Astrocyte of the hippocampus (primary cell): ENCODE measurements around the gene GFOD1.
"Not testable (repeated sequence)": the region's sequence is repeated elsewhere in the genome, so short reads cannot be mapped to it uniquely, and the experiment has no call there.

ENCODE experiments used
- DNase-seq: peaks from one replicate; pipeline ENCODE4 v3.0.0; 2011; ENCODE audit warnings: low read depth, low spot score

Gene GFOD1

DNA sequence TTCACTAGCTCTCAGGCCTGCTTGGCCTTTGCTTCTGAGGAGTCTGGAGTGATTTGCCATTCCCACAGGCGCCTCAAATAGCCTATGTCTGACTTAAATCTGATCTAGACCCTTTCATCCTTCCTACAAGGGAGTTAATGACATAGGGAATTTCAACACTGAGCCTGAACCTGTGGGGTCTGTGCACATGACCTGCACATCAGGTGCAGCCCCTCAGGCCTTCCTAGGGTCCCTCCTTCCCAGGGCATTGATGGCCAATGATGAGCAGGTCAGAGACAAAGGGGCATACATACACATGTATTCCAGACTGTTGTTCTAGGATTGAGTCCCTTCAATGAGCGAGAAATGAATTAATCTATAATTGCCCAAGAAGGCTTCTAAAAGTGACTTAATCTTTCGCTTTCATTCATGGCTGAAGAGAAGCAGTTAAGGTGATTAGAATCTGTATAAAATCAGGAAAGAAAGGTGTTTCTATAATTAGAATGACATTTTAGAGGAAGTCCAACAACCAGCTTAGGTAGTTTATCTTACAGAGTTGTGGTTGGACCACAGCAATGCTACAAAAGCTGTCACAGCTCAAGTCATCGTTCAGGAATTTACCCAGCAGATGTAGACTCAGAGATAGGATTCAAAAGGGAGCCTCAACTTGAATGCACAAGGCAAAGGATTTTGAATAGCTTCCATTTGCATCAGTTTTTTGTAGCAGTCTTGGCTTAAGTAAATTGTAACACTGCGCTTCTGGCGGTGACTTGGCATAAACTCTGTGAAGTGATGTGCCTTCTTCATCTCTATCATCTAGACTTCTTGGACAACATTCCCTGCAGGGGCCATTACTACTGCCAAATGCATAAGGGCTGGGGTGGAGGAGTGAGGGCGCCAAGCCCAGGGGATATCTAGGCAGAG is 132.1 kb downstream of the GFOD1 start:
- DNase-seq, result peak; percentile 97

DNA sequence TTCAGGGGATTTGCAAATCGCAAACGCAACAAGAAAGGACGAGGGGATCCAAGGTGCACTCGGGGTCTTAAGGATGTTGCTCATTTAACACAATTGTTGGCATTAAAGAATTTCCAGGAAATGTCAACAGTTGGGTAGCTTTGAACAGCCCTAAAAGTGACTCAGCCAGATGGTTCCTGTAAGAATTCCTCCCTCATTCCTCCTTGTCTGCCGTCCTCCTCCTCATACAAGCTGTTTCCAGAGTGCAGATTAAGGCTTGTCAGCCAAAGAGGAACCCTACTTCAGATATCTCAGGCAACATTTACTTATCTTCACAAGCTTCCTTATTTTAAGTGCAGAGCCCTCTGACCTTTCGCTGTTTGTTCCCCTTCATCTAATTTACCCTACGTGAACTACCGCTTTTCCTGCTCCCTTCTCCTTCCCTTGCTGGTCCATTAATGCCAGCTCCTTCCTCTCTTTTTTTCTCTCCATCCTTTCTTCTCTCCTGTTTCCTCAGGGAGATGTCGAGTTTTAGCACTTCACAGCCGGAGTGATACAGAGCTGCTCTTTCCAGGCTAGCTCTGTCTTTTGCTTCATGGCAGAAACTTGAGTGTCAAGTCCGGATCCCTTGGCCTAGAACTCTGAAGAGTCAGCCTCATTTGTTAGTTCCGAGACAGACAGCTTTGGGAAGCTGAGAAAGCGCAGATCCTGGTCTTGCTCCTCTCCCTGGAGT is 132.9 kb downstream of the GFOD1 start:
- peak; percentile 72 for DNase-seq

DNA sequence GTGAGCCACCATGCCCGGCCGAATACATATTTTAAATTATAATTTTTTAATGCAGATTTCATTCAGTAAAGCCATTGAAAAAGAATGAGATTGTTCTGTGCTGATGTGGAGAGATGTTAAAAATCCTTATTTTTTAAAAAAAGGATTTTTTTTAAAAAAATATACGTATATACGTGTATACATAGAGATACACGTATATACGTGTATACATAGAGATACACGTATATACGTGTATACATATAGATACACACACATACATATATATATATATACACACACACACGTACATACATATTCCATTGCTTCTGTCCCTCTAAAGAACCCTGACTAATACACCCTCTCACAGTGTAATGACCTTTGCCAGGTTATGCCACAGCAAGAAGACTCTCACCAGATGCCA is 135.2 kb downstream of the GFOD1 start:
- DNase-seq, result no peak

DNA sequence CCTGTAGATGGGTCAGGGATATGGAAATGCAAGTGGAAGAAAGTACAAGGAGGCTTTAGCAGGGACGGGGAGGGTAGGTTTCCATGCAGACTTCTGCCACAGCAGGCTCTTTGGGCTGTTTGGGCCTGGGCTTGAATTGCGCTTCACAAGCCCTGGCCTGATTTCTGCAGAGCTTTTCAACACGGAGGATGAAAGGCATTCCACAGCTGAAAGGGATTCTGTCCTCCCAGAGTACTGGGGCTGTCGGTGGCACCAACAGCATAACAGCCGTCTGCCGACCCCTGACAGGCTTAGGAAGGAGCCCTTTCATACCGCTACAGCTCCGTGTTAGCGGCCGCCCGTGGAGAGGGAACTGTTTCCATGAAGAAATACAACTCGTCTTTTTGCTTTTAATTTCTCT is 136.1 kb downstream of the GFOD1 start:
- peak; percentile 61 for DNase-seq

DNA sequence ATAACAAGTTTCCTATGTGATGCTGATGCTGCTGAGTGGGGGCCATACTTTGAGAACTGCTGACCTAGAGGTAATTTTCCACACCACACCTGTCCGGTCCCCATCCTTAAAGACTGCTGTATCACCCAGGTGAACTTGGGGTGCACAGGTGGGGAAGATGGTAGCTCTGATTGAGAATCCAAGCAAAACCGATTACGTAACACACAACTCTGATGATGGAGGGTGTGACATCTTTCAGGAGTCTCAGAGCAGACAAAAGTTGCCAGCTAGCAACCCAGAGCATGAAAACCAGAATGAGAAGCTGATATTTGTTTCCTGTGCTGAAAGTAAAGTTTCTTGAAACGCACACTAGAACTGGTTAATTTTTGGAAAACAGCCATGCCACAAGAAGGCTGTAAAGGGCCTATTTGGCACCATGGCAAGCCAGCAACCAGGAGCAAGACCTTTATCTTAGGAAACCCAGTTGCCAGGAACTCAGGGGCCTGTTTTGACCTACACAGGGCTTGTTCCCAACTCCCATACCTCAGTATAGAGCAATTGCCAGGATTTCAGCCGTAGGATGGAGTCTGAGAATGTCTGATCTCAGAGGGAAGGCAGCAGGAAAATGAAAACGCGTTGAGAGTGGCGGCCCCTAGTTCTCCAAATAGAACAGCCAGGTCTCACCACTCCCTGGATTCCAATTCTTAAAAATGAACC is 137.4 kb downstream of the GFOD1 start:
- DNase-seq, result peak; percentile 80

DNA sequence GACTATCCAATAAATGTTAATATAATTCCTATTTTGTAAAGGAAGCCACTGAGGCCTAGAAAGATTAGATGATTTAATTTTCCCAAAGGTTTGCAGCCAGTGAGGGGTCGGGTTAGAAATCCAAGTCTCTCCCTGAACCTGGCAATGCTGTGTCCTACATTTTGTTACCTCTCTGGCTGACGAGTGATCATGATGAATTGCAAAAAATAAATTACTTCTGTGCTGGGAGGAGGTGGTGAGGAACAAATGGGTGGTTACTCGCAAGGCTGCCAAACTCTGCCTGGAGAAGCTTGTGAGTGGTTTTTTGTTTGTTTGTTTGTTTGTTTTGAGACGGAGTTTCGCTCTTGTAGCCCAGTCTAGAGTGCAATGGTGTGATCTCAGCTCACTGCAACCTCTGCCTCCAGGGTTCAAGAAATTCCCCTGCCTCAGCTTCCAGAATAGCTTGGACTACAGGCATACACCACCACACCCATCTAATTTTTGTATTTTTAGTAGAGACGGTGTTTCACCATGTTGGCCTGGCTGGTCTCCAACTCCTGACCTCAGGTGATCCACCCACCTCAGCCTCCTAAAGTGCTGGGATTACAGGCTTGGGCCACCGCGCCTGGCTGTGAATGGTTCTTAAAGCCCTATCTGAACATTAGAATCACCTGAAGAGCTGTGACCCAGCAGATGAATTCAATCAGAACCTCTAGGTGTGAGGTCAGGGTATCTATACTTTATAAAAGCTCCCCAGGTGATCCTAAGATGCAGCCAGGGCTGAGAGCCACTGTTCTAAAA is 138.9 kb downstream of the GFOD1 start:
- DNase-seq, result no peak

DNA sequence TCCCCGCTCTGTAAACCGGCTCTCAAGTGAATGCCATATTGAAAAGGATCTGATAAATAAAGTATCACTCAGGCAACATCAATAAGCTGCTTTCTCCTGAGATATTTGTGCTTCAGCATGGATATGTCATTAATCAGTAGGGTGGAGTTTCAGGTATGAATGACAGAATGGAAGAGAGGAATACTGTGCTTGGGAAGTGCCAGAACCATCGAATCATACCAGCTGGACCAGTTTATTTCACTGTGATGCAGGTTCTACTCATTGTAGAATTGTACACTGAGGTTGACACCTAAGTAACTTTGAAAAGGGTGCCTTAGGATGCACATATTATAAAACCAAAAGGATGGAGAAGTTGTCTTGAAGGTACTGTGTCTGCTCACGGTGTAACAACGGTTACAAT is 141.2 kb downstream of the GFOD1 start:
- DNase-seq, result no peak

DNA sequence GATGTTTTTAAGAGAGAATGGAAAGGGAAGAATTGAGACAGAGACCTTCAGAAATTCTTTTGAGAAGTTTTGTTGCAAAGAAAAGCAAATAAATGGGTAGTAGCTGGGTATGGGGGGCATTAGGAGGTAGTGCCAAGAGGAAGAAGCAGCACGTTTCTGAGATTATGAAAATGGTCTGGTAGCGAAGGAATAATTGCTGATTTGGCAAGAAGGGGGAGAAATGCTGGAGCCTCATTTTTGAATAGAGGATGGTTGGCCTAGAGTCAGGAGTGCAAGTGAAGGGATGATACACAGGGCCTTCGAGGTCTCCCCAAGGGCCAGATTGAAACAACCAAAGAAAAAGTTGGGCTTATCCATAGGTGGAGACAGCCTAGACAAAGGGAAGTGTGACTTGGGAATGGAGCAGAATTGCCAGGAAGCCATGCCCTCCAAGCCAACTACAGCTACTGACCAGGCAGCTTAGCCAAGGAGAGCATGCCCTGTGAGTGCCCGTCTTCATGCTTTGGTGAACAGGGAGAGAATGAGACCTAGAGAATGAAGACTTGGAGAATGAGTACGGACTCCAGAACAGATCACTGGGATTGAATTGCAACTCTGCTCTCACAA is 144.9 kb downstream of the GFOD1 start:
- no peak for DNase-seq

DNA sequence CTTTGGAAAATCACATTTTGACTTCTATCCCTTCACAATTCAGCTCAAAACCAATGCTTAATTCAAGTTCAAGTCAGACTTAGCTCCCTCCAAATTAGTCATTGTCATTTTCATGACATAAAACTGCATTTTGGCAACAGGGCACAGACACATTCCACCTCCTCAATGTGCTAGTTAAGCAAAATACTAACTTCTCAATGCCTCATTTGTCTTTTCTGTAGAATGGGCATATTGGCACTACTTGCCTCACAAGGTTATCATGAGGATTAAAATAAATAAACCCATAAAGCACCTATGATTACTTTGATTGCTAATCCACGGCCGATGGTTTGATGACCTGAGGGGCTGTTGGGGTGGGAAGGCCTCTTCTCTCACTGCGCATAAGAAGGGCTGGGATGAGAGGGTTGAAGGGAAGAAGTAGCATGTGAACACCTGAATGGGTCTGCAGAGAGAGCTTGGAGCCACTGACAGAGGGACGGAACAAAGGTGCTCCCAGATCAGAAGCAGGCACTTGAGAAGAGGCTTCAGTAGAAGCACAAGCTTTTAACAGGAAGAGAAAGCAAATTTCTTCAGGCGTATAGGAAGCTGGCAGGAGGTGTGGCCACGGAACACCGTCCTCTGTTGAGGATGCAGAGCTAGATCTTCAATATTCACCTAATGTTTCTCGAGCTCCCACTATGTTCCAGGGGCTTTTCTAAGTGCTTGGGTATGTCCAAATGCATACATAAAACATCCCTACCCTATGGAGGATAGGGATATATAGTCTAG is 147.4 kb downstream of the GFOD1 start:
- DNase-seq, result no peak

DNA sequence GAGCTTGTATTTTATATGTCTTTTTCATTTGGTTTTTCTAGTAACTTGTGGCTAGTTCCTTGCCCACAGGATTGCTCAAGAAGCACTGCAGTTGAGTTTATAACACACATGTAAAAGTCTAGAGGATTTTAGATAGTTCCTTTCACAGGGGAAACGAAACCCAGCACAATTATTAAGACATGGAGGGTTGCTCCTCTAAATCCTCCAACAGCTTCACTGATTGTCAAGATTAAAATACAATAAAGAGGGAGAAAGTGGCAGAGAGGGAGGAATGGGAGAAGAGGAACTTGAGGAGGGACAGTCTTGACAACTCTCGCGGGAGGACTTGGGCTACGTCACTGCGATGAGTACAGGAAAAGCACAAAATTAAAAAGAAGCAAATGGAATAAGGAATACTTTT is 149.4 kb downstream of the GFOD1 start:
- DNase-seq, result no peak

DNA sequence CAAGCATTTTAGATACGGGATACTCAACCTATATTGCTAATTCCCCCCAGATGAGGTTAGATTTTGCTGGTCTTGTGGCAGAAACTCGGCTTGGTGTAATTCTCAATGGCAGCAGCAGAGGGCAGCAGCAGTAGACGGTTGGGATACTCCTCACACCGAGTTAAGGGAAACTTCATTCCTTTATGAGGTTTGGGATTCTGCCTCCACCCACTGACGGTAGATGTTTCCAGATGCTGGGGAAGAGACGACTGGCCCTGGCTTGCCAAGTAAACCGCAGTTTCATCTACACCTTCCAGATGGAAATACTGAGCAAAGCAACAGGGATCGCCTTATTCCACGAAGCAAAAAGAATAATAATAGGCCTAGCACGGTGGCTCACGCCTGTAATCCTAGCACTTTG is 150.8 kb downstream of the GFOD1 start:
- DNase-seq, result peak; percentile 91

DNA sequence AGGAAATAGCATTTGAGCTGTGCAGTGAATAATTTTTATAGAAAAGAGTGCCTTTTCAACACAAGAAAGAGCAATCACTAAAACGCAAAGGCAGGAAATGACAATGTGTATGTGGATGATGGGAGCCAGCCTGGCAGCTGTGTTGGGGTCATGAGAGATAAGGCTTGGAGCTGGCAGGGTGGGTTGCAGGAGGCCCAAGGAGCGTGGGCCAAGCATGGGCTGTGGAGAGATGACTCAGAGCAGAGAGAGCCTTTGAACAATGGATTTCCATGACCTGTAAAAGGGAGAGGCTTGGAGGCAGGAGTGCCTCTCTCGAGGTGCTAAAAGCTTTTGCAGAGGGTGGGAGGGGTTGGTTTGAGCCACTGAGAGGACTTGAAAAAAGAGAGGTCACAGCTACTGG is 152.4 kb downstream of the GFOD1 start:
- peak; percentile 45 for DNase-seq

DNA sequence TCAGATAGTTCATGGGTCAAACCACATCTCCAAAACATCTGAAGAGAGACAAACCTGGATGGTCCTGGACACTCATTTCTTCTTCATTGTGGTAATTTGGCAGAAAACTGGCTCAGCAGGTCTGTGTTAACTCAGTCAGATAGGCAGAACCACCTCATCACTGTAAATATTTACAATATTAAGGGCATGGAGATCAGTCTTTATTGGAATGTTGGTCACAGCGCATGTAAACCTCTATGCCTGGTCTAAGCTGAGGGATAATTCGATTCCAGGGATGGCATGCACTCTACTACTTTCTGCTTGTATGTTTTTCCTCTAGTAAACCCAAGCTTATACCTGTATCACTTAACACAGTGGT is 155.1 kb downstream of the GFOD1 start:
- no peak for DNase-seq

DNA sequence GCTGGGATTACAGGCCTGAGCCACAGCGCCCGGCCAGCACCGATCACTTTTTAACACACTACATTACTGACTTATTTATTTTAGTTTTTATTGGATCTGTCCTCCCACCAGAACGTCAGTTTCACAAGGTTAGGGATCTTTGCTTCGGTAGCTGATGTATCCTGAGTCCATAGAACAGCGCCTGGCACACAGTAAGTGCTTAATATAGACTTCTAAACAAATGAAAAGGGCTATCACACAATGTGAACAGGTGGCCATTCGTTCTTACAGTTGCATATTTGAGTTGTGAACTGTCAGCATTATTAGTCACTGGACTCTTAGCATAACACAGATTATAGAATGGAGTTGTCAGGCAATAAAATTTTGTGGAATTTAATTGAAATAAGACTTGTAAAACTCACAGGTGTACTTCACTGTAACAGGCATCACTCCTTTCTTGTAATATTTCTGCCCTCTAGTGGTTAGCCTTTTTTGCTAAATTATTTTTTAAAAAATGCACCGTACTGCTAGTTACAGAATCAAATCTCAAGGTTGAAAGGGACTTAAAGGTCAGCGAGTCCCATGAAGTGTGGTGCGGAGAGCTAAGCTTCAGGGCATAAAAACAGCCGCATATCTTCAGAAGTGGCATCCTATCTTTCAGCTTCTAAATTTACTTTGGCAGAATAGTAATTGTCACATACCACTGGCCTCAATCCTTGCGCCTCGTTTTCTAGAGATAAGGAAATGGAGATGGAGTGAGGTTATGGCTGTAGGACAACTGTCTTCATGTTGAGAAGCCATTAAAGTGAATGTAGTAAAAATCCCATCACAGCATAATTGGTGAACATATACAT is 155.7 kb downstream of the GFOD1 start:
- peak; percentile 41 for DNase-seq

DNA sequence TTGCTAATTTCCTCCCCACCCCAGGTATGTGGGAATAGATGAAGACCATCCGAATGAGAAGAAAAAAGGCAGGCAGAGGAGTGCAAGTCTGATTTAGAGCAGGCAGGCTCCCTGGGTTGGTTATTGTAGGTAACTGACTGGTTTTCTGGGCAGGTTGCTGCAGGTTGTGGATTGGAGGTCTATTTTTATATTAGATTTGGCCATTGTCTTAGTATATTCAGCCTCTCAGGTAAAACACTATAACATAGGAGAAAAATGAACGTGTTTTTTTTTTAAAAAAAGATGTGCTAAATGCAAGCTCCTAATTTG is 158.6 kb downstream of the GFOD1 start:
- no peak for DNase-seq

DNA sequence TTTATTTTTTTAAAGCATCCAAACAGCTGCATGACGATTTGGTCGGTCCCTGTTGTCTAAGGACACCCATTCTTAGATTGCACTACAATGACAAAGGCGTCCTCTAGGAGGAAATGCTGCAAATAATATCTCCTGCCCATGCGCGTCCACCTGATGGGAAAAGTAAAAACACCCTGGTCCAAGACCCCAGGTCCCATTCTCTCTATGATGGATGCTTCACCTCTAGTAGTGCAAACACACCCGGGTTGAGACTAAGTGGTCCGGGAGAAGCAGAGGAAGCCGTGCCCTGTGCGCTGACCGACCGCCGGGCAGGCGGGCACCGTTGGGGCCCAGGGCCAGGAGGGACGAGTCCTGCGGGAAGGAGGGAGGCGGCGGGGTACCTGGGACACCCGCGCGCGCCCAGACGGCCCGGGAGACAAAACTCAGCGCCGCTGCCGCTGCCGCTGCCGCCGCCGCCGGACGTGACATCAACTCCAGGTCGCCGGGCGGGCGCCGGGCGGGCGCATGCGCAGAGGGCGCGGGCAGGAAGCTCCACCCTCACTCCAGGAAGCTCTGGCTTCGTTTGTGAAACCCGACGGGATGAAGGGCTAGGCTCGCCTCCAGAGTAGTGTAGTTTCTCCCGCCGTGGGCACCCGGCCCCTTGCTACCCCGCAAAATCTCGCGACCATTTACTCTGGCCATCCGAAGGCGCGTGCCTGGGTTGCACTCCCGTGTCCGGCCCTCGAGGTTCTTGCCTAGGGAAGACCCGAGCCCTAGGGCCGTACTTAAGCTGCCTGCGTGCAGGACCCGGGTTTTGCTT is 159.1 kb downstream of the GFOD1 start, which contains the start of gene TBC1D7:
Gene TBC1D7 (minus strand): TSS at position 462 of the 799 bp plus-strand sequence. CDS start 1,639 bp downstream, outside the sequence.
- DNase-seq, result peak; percentile 98

DNA sequence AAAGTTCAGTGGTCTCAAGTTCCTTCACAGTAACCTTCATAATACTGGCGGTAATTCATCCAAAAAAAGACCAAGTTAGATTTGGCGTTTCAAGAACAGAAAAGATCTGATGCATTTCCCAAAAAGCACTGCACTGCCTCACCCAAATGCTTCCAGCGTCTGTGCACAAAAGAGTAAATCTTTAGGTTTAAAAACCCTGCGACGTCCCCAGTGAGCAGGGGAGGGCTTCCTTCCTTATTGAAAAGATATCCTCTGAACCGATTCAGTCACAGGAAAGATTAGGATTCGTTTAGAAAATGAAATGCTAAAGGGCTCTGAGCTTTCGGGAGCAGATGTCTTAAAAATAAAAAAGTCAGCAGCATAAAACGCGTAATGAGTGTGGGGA is 159.7 kb downstream of the GFOD1 start:
- no peak for DNase-seq

DNA sequence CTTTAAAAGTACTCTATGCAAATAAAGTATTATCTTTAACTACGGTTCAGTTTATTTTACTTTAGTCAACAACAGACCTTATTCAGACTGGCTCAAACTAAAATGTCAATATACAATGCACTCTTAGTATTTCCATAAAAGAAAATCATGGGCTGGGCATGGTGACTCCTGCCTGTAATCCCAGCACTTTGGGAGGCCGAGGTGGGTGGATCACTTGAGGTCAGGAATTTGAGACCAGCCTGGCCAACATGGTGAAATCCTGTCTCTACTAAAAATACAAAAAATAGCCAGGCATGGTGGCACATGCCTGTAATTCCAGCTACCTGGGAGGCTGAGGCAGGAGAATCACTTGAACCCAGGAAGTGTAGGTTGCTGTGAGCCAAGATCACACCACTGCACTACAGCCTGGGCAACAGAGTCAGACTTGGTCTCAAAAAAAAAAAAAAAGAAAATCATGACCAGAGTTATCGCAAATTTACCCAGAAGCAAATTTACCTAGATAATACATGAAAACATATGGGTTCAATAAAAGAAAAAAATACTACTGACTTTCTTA is 161.3 kb downstream of the GFOD1 start:
- not testable (repeated sequence) for DNase-seq
